Measurements from ENCODE around the gene CFAP299.

DNA sequence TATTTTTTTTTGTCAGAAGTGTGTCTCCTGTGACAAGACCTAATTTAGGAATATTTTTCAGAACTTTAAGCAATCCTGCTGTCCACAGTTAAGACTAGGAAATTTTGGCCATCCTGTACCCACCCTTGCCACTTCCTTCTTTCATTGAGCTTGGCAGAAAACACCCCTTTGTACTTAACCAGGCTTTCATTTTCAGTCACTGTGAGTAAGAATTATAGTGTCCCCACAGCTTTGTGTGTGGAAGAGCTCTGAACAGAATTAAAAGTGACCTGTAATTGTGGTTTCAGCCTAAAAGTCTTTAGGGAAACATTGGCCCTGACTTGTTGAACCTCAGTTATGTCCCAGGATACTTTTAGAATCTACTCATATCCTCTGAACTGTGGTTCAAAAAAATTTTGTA is 541.3 kb downstream of the CFAP299 start:
- TF ChIP-seq, protein P1, sequence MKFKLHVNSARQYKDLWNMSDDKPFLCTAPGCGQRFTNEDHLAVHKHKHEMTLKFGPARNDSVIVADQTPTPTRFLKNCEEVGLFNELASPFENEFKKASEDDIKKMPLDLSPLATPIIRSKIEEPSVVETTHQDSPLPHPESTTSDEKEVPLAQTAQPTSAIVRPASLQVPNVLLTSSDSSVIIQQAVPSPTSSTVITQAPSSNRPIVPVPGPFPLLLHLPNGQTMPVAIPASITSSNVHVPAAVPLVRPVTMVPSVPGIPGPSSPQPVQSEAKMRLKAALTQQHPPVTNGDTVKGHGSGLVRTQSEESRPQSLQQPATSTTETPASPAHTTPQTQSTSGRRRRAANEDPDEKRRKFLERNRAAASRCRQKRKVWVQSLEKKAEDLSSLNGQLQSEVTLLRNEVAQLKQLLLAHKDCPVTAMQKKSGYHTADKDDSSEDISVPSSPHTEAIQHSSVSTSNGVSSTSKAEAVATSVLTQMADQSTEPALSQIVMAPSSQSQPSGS (CRISPR knock-in tag; IDR thresholded peaks at IDR 0.05), result no peak
- TF ChIP-seq MLLT10 (CRISPR knock-in tag; IDR thresholded peaks at IDR 0.05), result no peak
- TF ChIP-seq ZNF619 (CRISPR knock-in tag; IDR thresholded peaks at IDR 0.05), result no peak
- no peak for TF ChIP-seq SMC3 (IDR thresholded peaks at IDR 0.05; ENCODE audit: low read length)

All from HepG2 (cell line).